GM12874 (cell line): ENCODE results near the gene CRYGA.

Source experiments
- TF ChIP-seq, protein P1 (sequence below): IDR thresholded peaks from 2 replicates; pipeline ENCODE4 v1.5.1; 2011; ENCODE audit warnings: low read depth, mild to moderate bottlenecking, control low read depth, low read length, moderate library complexity; ENCODE audit not compliant: insufficient read depth

CRYGA gene

DNA sequence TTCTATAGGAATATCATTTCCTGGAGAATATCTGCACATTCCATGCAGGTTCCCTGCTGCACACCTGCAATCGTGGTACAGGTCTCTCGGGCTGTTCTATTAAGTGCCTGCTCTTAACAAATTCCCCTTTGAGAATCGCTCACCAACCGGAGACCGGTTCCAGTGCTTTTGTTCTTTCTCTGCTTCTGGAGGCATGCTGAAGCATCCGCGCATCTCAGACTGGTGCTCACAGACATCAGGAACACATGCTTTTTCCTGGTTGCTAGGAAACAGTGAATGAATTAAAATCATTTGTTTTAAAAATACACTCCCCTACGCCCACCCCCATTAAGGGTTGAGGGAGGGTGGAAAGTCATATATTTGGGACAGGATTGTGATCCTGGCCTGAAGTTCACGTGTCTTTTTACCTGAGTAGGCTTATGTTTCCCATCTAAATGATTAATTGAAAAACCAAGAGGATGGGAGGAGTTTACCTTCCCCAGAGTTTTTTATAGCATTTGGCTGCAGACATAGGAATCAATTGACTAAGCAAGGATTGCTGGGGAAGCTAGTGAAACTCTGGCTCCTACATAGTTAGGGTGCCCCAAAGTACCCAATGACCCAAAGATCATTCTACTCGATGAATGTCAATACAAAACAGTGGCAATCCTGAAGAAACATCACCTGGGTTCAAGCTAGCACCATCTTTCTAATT is 26.6 kb upstream of the CRYGA start, which contains the start of gene C2orf80:
Gene C2orf80 (minus strand): TSS at position 221 of the 694 bp plus-strand sequence. CDS start 3,044 bp downstream, outside the sequence.
- TF ChIP-seq, protein P1, sequence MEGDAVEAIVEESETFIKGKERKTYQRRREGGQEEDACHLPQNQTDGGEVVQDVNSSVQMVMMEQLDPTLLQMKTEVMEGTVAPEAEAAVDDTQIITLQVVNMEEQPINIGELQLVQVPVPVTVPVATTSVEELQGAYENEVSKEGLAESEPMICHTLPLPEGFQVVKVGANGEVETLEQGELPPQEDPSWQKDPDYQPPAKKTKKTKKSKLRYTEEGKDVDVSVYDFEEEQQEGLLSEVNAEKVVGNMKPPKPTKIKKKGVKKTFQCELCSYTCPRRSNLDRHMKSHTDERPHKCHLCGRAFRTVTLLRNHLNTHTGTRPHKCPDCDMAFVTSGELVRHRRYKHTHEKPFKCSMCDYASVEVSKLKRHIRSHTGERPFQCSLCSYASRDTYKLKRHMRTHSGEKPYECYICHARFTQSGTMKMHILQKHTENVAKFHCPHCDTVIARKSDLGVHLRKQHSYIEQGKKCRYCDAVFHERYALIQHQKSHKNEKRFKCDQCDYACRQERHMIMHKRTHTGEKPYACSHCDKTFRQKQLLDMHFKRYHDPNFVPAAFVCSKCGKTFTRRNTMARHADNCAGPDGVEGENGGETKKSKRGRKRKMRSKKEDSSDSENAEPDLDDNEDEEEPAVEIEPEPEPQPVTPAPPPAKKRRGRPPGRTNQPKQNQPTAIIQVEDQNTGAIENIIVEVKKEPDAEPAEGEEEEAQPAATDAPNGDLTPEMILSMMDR: no peak

- TF ChIP-seq, protein P1: no peak
Measured at GRCh38 chr2:208189069-208189809, 25.9 kb upstream of the CRYGA start.

DNA sequence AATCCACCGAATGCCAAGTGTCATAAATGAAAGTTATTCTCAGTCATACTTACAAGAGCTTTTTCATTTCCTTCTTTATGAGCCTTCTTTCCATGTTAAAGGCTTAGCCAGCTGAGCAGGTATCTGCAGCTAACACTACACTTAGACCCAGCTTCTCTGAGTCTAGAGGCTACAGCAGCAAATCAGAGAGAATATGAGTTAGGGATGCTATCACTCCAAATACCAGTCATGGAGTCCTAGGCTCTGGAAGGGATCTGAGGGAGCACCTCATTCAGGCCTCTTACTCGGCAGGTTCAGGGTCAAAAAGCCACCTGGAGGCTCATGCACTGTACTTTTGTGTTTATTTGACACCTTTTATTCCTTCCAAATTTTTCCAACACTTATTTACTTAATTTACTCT is 23.5 kb upstream of the CRYGA start:
- TF ChIP-seq, protein P1: no peak

DNA sequence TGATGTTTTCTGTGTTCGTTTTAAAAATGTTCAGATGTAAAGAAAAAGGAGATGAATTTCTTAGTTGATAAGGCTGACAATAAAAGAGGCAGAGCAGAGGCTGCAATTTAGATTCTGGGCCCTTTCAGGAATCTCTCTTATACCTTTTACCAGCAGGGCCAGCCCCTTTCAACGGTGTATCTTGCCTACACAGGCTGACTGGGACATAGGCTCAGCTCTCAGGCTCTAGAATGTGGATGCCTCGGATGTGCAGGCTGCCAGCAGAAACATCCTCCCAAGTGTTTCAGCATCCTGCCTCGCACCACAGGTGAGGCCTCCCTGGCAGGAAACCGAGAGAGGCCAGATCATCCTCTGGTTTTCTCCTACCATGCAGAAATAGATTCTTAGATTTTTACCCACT is 23.1 kb upstream of the CRYGA start:
- TF ChIP-seq, protein P1: no peak

DNA sequence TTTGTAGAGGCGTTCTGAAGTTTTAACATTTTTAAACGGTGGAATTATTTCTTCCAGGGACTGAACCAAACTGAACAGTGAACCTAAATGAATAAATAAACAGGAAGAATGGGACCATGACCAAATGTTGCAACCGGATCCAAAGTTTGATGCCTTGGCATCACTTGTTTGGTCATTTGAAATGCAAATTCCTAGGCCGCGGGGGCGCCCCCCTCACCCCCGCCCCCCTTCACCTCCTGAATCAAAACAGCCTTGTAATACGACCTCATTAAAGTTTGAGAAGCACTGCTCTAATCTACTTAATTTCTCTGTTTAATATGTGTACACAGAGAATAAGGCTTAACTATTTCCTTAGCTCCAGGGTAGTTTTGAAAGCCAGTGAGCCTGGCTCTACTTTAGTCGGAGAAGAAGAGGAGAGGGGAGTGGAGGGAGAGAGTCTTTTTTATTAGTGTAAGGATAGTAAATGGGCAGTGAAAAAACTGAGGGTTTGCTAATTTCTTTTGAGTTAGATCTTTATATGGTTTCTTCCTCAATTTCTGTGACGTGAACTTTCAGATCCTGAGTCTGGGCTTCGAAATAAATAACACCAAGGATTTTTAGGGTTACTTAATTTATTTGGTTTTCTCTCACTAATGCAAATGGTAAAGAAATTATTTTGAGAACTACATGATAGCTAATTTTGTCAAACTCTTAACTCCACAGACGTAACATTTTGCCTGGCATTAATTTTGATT is 20.8 kb upstream of the CRYGA start:
- TF ChIP-seq, protein P1: no peak

GRCh38 chr2:208183526-208183925 is 20.1 kb upstream of the CRYGA start:
- TF ChIP-seq, protein P1: no peak

- TF ChIP-seq, protein P1: no peak
Measured at GRCh38 chr2:208182835-208183234, 19.4 kb upstream of the CRYGA start.
